Kidney capillary endothelial cell (primary cell): ENCODE results near the gene S100A3.

Experiments
- DNase-seq: peaks from one replicate; pipeline ENCODE4 v3.0.0-alpha.2; 2018; ENCODE audit warnings: low spot score

Gene S100A3

DNA sequence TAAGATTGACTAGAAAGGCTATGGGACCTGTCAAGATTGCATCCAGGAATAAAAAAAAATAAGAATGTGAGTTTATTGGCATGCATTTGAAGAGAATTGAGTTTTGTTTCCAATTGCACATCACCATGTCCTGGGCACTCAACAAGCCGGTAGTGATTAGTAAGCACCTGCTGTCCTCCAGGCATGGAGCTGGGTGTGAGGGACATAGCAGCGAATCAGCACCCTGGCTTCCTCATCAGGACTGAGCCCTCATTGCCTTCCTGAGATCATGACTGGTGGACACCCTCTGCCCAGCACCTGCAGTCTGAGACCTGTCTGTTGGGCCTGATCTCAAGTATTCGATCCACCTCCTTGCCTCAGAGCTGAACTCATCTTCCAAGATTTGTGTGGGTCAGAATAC is 40.0 kb downstream of the S100A3 start:
- DNase-seq: no peak

DNA sequence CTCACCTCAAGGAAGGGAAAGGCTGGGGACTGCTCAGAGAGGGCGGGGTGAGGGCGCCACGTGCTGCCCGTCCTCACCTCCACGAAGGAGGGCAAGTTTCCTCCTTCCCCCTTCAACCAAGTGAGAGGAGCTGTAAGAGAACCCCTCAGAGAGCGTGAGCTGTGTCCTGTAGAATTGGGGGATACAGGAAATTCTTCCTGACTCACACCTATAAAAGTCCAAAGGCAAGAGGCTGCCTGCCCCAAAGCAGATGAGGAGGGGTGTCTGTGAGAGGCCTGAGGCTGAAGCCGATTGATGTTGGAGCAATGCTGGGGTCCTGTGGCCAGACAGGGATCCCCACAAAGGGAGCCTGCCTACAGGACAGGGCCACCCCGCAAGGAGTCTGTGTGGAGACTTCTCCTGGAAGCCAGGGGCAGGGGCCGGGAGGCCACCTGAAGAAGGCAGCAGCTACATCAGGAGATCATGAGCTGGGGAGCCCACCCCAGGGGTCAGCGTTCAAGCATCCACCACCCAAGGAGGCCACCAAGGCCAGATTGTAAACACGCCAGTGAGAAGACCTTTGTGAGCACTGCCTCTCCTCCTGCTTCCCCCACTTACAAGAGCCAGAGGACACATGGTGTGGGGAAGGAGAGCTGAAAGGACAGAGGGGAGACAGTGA is 41.0 kb downstream of the S100A3 start:
- DNase-seq: no peak

GRCh38 chr1:153506831-153507413 is 42.1 kb downstream of the S100A3 start:
- no peak for DNase-seq

DNA sequence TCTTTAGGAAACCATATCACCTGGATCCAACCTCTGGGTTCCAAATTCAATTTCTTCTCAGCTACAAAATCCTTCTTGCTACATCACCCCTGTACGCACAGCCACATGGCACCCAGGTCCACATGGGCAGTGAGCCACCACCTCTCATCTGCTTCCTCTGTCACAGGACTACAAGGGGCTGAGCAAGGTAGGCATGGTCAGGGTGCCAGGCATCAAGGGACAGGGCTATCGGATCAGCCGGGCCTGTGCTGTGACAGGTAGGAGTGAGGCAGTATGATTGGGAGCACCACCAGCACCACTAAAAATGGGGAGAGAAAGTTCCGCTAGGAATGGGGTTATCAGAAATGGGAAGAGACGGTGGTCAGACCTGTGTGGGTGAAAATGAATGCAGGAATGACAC is 42.7 kb downstream of the S100A3 start:
- no peak for DNase-seq

GRCh38 chr1:153505576-153505975 is 43.5 kb downstream of the S100A3 start:
- DNase-seq: no peak

DNA sequence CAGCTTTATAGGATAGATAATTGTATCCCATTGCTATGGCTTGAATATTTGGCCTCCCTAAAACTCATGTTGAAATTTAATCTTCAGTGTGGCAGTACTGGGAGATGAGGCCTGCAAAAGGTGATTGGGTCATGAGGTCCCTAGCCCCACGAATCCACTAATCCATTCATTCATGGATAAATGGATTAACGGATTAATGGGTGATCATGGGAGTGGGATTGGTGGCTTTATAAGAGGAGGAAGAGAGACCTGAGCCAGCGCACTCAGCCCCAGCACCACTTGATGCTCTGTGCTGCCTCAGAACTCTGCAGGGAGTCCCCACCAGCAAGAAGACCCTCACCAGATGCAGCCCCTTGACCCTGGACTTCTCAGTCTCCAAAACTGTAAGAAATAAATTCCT is 45.3 kb downstream of the S100A3 start:
- DNase-seq: no peak

DNA sequence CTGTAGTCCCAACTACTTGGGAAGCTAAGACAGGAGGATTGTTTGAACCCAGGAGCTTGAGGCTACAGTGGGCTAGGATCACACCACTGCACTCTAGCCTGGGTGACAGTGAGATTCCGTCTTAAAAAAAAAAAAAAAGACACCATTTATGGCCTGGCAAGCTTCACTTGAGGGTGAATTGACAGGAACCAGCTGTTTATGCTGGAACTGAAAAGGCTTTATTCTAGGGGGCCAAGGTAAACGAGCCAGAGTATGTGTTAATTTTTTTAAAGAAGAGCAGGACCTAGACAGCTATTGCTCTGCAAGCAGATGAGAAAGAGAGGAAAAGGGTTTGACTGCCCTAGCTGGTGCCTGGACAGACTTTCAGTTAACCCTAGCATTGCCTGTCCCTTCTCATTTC is 50.3 kb downstream of the S100A3 start:
- DNase-seq: no peak
